Eye (tissue), 1 donor: ENCODE data around the gene COL20A1.
"Not testable (repeated sequence)": the region's sequence is repeated elsewhere in the genome, so short reads cannot be mapped to it uniquely, and the experiment has no call there.

ENCODE experiments used
- DNase-seq: peaks from one replicate; pipeline ENCODE4 v3.0.0-alpha.2; 2015

The COL20A1 gene

GRCh38 chr20:63321148-63321831, 28.3 kb downstream of the COL20A1 start:
- peak; percentile 64 for DNase-seq

- DNase-seq, result peak; percentile 65
These were observed 29.4 kb downstream of the COL20A1 start for GRCh38 chr20:63322146-63322932.

- no peak for DNase-seq
These were observed 29.9 kb downstream of the COL20A1 start for GRCh38 chr20:63322933-63323273.

GRCh38 chr20:63323357-63323981, 30.5 kb downstream of the COL20A1 start:
- DNase-seq, result peak; percentile 56

- no peak for DNase-seq
These were observed 32.1 kb downstream of the COL20A1 start for GRCh38 chr20:63325021-63325471.

GRCh38 chr20:63325554-63326313, 32.7 kb downstream of the COL20A1 start:
- DNase-seq, result no peak

DNA sequence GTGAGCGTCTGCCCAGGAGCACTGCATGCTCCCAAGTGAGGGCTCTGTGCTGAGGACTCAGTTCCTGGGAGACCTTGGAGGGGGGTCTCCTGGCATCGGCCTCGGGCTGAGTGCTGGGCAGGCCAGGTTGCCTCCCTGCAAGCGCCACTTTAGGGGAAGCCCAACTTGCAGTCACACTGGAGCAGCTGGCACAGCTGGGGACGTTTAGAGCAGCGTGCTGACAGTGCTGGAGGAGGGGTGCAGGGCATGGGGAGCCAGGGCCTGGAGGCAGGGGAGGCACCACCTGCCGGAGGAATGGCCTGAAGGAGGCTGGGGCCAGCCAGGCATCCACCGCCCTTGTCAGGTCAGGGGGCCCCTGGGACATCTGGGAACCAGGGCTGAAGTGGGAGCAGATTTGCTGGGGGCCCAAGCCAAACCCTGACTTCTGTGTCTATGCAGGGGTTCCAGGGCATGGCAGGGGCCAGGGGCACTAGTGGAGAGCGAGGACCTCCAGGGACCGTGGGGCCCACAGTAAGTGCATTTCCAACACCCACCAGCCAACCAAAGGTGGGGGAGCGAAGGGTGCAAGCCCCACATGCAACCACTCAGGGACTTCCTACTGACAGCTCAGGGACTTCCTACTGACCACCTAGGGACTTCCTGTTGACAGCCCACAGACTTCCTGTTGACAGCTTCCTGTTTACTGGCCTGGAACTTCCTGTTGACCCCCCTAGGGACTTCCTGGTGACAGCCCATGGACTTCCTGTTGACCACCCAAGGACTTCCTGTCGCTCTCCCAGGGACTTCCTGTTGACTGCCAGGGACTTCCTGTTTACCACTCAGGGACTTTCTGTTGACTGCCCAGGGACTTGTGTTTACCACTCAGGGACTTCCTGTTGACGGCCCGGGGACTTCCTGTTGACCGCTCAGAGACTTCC, 33.6 kb downstream of the COL20A1 start:
- no peak for DNase-seq

GRCh38 chr20:63327231-63327745, 34.3 kb downstream of the COL20A1 start:
- no peak for DNase-seq

DNA sequence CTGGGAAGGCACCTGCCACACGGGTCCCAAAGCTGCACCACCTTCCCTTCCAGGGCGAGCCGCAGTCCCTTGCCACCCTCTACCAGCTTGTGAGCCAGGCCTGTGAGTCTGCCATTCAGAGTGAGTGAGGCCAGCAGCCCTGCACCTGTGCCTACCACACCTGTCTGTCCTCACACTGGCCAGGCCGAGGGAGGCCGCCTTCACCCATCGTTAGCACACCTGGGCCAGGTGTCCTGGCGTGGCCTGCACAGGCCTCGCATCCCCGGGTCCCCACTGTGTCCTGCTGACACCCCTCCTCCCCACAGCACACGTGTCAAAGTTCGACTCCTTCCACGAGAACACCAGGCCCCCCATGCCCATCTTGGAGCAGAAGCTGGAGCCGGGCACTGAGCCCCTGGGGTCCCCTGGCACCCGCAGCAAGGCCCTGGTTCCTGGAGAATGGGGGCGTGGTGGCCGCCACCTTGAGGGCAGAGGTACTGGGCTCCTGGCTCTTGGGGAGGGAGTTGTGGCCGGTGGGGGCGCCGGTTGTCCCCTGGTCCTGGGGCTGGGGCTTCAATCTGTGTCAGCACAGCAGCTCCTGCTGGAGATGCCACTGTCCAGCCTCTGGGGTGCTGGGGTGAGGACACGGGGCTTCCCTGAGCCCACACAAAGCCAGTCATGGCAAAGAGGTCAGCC, 35.2 kb downstream of the COL20A1 start:
- DNase-seq, result no peak

GRCh38 chr20:63328718-63329275, 35.8 kb downstream of the COL20A1 start:
- no peak for DNase-seq

- DNase-seq, result no peak
These were observed 36.5 kb downstream of the COL20A1 start for GRCh38 chr20:63329331-63330083.

- no peak for DNase-seq
These were observed 37.2 kb downstream of the COL20A1 start for GRCh38 chr20:63330084-63330760.

- DNase-seq, result no peak
These were observed 38.0 kb downstream of the COL20A1 start for GRCh38 chr20:63330940-63331339.

- no peak for DNase-seq
These were observed 38.9 kb downstream of the COL20A1 start for GRCh38 chr20:63331741-63332400.

GRCh38 chr20:63332488-63333240, 39.7 kb downstream of the COL20A1 start:
- DNase-seq, result no peak

GRCh38 chr20:63333241-63333836, 40.4 kb downstream of the COL20A1 start:
- no peak for DNase-seq

- no peak for DNase-seq
These were observed 41.4 kb downstream of the COL20A1 start for GRCh38 chr20:63334356-63334755.

DNA sequence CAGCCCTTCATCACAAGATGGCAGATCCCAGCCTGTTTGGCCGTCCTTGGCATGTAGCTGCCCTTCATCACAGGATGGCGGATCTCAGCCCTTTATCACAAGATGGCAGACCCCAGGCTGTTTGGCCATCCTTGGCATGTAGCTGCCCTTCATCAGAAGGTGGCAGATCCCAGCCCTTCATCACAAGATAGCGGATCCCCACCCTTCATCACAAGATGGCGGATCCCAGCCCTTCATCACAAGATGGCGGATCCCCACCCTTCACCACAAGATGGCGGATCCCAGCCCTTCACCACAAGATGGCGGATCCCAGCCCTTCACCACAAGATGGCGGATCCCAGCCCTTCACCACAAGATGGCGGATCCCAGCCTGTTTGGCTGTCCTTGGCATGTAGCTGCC, 42.1 kb downstream of the COL20A1 start:
- not testable (repeated sequence) for DNase-seq
